ENCODE measurements around the gene KIF26A. TPM values are rescaled to one million over a fixed set of nuclear protein-coding genes. Genes with fewer than 3 reads are reported as not detected.

The KIF26A gene
- total RNA-seq, 1 donor from 2014 or later, result 0.60 TPM

DNA sequence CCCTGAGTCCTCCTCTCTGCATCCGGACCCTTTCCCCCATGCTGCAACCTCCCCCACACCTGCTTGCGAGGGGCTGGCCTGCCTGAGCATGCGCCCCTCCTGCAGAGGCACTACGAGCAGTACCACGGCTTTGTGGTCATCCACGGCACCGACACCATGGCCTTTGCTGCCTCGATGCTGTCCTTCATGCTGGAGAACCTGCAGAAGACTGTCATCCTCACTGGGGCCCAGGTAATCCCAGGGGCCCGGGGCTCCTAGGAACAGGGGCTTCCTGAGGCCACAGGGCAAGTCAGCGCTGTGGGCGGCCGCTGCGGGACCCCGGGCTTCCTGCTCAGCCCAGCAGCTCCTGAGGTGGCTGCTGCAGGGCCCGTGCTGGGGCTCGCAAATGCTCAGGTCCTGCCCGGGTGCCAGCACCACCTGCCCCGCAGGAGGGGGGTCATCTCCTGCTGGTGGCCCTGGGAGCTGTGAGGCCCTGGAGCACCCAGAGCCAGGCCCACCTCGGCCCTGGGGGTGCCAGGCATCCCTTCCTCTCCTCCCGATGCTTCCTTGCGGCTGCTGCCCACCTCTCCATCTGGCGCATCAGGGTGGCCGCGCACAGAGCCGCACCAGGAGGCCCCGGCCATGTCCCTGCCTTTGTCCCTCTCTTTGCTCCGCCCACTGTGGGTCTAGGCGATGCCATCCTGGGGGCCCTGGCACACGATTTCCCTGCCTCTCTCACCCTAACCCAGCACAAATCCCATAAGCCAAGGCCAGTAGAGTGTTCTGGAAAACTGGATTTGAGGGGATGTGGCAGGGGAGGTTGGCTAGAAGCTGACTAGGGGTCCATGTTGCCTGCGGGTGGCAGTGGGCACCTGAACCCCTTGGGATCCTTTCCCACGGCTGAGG lies 42.7 kb upstream of the KIF26A start:
- Mint-ChIP-seq H3K4me1 (ENCODE audit: low read depth) (no peaks in the 10 kb centered on the region), H3K9me3 (ENCODE audit: low read depth) (no peaks in the 10 kb centered on the region), H3K4me3 (ENCODE audit: unreplicated experiment) (no peak overlapping the region), H3K27me3 (ENCODE audit: low read depth) (peaks cover 3% of the 10 kb centered on the region), H3K27ac (ENCODE audit: unreplicated experiment) (no peak overlapping the region), H3K36me3 (ENCODE audit: low read depth) (no peaks in the 10 kb centered on the region)
- no peak for DNase-seq (ENCODE audit: low spot score)
- TF ChIP-seq, protein P1, sequence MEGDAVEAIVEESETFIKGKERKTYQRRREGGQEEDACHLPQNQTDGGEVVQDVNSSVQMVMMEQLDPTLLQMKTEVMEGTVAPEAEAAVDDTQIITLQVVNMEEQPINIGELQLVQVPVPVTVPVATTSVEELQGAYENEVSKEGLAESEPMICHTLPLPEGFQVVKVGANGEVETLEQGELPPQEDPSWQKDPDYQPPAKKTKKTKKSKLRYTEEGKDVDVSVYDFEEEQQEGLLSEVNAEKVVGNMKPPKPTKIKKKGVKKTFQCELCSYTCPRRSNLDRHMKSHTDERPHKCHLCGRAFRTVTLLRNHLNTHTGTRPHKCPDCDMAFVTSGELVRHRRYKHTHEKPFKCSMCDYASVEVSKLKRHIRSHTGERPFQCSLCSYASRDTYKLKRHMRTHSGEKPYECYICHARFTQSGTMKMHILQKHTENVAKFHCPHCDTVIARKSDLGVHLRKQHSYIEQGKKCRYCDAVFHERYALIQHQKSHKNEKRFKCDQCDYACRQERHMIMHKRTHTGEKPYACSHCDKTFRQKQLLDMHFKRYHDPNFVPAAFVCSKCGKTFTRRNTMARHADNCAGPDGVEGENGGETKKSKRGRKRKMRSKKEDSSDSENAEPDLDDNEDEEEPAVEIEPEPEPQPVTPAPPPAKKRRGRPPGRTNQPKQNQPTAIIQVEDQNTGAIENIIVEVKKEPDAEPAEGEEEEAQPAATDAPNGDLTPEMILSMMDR (IDR thresholded peaks at IDR 0.05), result no peak

DNA sequence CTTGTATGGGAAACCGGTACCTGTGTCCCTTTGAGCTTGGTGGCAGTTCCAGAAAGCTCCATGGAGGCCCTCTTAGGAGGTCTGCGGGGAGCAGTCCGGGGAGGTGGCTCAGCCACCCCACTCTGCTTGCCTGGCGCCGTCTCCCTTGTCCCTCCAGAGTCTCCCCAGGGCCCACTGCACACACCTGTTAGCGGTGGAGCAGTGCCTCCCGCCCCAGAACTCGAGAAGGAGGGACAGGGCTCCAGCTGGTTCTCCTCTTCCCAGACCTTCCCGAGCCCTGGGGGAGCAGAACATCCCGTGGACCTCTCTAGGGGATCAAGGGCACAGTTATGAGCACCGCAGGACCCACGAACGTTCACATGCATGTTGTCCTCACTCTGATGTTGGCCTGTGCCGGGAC lies 42.1 kb upstream of the KIF26A start:
- peaks cover 3% of the 10 kb centered on the region for H3K27me3 Mint-ChIP-seq (ENCODE audit: low read depth)
- H3K9me3 Mint-ChIP-seq (ENCODE audit: low read depth), result no peaks in the 10 kb centered on the region
- no peaks in the 10 kb centered on the region for H3K36me3 Mint-ChIP-seq (ENCODE audit: low read depth)
- H3K4me1 Mint-ChIP-seq (ENCODE audit: low read depth), result no peaks in the 10 kb centered on the region
- H3K27ac Mint-ChIP-seq (ENCODE audit: unreplicated experiment), result no peak overlapping the region
- DNase-seq (ENCODE audit: low spot score), result no peak
- TF ChIP-seq, protein P1 (IDR thresholded peaks at IDR 0.05), result no peak
- no peak overlapping the region for H3K4me3 Mint-ChIP-seq (ENCODE audit: unreplicated experiment)

DNA sequence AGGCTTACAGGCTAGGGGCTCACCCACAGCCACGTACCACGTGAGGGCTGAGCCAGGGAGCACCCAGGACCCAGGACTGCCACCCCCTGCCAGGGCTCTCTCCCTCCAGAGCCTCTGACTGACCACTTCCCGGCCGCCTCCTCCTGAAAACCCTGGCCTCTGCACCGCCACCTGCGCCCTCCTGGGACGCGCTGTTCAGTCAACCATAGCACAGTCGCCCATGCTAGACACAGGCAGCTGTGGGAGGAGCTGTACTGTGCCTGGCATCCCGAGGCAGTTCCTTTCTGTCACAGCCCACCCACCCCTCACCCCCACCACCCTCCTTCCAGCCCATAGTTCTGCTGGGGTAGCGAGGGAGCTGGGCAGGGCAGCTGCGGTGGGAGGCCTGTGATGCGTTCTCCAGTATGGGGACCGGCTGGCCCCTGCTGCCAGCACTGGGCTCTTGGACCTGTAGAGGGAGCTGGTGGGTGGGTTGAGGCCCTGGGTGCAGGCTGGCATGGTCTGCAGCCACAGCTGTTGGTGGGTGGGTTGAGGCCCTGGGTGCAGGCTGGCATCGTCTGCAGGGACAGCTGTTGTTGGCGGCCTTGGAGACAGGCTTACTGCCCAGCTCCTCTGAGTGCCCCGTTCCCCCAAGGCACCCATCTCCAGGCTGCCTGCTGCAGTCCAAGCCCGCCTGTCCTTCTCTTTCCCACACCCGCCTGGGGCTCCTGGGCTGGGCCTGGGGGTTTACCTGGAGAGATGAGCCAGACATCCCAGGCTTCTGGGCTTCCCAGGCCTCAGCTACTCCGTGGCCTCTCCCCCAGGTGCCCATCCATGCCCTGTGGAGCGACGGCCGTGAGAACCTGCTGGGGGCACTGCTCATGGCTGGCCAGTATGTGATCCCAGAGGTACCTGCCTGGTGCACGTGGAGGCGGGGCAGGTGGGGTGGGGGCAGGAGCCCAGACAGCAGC lies 41.4 kb upstream of the KIF26A start:
- H3K9me3 Mint-ChIP-seq (ENCODE audit: low read depth), result no peaks in the 10 kb centered on the region
- peaks cover 3% of the 10 kb centered on the region for H3K27me3 Mint-ChIP-seq (ENCODE audit: low read depth)
- DNase-seq (ENCODE audit: low spot score), result peak; percentile 69
- H3K36me3 Mint-ChIP-seq (ENCODE audit: low read depth), result no peaks in the 10 kb centered on the region
- no peak overlapping the region for H3K4me3 Mint-ChIP-seq (ENCODE audit: unreplicated experiment)
- TF ChIP-seq, protein P1 (IDR thresholded peaks at IDR 0.05), result peak; percentile 41
- H3K4me1 Mint-ChIP-seq (ENCODE audit: low read depth), result no peaks in the 10 kb centered on the region
- no peak overlapping the region for H3K27ac Mint-ChIP-seq (ENCODE audit: unreplicated experiment)

DNA sequence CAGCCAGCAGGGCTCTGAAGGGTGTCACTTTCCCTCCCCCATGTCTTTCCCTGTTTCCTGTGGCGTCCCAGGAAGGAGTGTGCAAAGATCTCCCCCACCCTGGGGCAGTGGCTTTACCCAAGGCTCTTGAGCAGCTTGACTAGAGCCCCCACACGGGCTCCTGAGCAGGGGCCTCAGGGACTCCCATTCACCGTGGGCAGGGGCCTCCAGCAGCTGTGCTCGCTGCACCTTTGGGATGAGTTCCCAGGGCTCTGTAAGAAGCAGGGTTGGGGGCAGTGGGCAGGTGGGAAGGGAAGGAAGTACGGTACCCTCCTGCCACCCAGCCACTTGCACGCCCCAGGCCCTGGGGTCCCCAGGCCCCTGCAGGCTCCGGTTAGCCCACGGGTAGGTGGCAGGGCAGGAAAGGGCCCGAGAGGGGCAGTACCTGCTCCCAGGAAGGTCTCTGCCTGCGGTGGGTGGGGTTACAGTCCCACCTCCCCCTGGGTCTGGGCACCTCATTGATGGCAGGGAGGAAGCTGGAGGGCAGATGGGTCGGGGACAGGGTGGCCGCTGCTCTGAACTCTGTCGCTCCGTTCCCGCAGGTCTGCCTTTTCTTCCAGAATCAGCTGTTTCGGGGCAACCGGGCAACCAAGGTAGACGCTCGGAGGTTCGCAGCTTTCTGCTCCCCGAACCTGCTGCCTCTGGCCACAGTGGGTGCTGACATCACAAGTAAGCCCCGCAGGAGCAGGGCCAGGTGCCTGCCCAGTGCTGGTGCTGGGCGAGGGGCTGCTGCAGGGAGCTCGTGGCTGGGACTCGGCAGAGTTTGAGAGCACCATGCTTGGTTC lies 39.9 kb upstream of the KIF26A start:
- TF ChIP-seq, protein P1 (IDR thresholded peaks at IDR 0.05), result no peak
- no peak for DNase-seq (ENCODE audit: low spot score)
- H3K9me3 Mint-ChIP-seq (ENCODE audit: low read depth), result no peaks in the 10 kb centered on the region
- no peaks in the 10 kb centered on the region for H3K4me1 Mint-ChIP-seq (ENCODE audit: low read depth)
- H3K27ac Mint-ChIP-seq (ENCODE audit: unreplicated experiment), result no peak overlapping the region
- no peaks in the 10 kb centered on the region for H3K36me3 Mint-ChIP-seq (ENCODE audit: low read depth)
- H3K27me3 Mint-ChIP-seq (ENCODE audit: low read depth), result peaks cover 3% of the 10 kb centered on the region
- no peak overlapping the region for H3K4me3 Mint-ChIP-seq (ENCODE audit: unreplicated experiment)
